ENCODE data around the gene DNAJC12.

GRCh38 chr10:67863094-67863493 lies 25.1 kb upstream of the DNAJC12 start:
- no peak for TF ChIP-seq EP300 (IDR thresholded peaks at IDR 0.05; ENCODE audit: borderline replicate concordance)
- TF ChIP-seq TCF12 (IDR thresholded peaks at IDR 0.05; ENCODE audit: low read depth), result no peak
- TF ChIP-seq EGR1 (IDR thresholded peaks at IDR 0.05), result no peak

Data from Ishikawa (cell line).